Uterus (tissue), 2 donors: ENCODE measurements around the gene MAPK10.

Experiments
- CTCF ChIP-seq, 4 experiments: fragments of 200-600 bp in 2 of 4; fragments of 450-650 bp in 2 of 4; sonication (generic) in 2 of 4; IDR thresholded peaks; one replicate each; pipeline ENCODE4 v1.5.1; 2016 to 2019; ENCODE audit warnings: antibody characterized with exemption in 4 of 4, mild to moderate bottlenecking in 2 of 4, moderate library complexity in 1 of 4
- POLR2A ChIP-seq, 2 donors: fragments of 450-650 bp; IDR thresholded peaks; one replicate each; pipeline ENCODE4 v1.6.1; 2016; ENCODE audit warnings: antibody characterized with exemption in 2 of 2, mild to moderate bottlenecking in 1 of 2, moderate library complexity in 1 of 2

- TF ChIP-seq CTCF (IDR thresholded peaks at IDR 0.05) (no peak), POLR2A (IDR thresholded peaks at IDR 0.05) (no peak)
Measured at GRCh38 chr4:86393749-86394148, 33.9 kb upstream of the MAPK10 start.
